IMR-90 (cell line): Measurements from ENCODE around the gene GFI1. TPM values are rescaled to one million over a fixed set of nuclear protein-coding genes. Genes with fewer than 3 reads are reported as not detected.

ENCODE experiments used
- ATAC-seq: fragments of 200-7000 bp; cut with Tn5 transposase; 2 replicates; pipeline ENCODE4 v1.9.1; 2020; ENCODE audit warnings: low read depth, mild to moderate bottlenecking, moderate library complexity
- BruUV-seq: library from RNA; stranded (reverse); fragments of 400-500 nt; replicated peaks from 2 replicates; lab custom pipeline; 2021; lab: Mats Ljungman, UMichigan
- CTCF ChIA-PET: fragments of 300-600 bp; formaldehyde crosslinking; extraction: SDS; loops from one replicate; lab custom pipeline; 2021; ENCODE audit warnings: antibody characterized with exemption; lab: Yijun Ruan, JAX
- POLR2A ChIA-PET: fragments of 300-600 bp; sonication (Branson Sonifier 250); formaldehyde crosslinking; loops from one replicate; lab custom pipeline; 2022; ENCODE audit warnings: antibody characterized with exemption; ENCODE audit not compliant: unreplicated experiment; lab: Charles Lee
- DNase-seq: peaks from one replicate; pipeline ENCODE4 v3.0.0; 2013
- H2AFZ ChIP-seq: replicated peaks from 2 replicates; pipeline ENCODE3; 2013; ENCODE audit warnings: low read length, mild to moderate bottlenecking; ENCODE audit not compliant: poor library complexity
- H2AK5ac ChIP-seq: 2 replicates; pipeline ENCODE4 v1.6.1; 2013; ENCODE audit warnings: low read depth, low read length, inconsistent platforms
- H2AK9ac ChIP-seq: replicated peaks from 2 replicates; pipeline ENCODE3; 2013; ENCODE audit warnings: mild to moderate bottlenecking, low read depth, low read length, moderate library complexity; ENCODE audit not compliant: poor library complexity
- H2BK120ac ChIP-seq: 2 replicates; pipeline ENCODE4 v1.6.1; 2013; ENCODE audit warnings: low read depth, low read length, inconsistent platforms
- H2BK15ac ChIP-seq: 3 replicates; pipeline ENCODE4 v1.6.1; 2013; ENCODE audit warnings: low read depth, low read length, inconsistent platforms
- H2BK20ac ChIP-seq: 2 replicates; pipeline ENCODE4 v1.6.1; 2013; ENCODE audit warnings: low read depth, mild to moderate bottlenecking, inconsistent platforms, low read length, moderate library complexity
- H2BK5ac ChIP-seq: 2 replicates; pipeline ENCODE4 v1.6.1; 2013; ENCODE audit warnings: mild to moderate bottlenecking, low read depth, low read length, inconsistent platforms; ENCODE audit not compliant: poor library complexity, severe bottlenecking
- H3K14ac ChIP-seq: replicated peaks from 2 replicates; pipeline ENCODE4 v1.6.1; 2013; ENCODE audit warnings: low read depth, low read length, inconsistent platforms
- H3K18ac ChIP-seq: 2 replicates; pipeline ENCODE4 v1.6.1; 2013; ENCODE audit warnings: low read depth, low read length, control low read depth
- H3K23ac ChIP-seq: 2 replicates; pipeline ENCODE4 v1.6.1; 2013; ENCODE audit warnings: low read depth, low read length, inconsistent platforms
- H3K27ac ChIP-seq: 2 replicates; pipeline ENCODE4 v1.5.1; 2013; ENCODE audit warnings: mild to moderate bottlenecking, control low read depth, low read length; ENCODE audit not compliant: insufficient read depth
- H3K27me3 ChIP-seq: 2 replicates; pipeline ENCODE4 v1.6.1; 2013; ENCODE audit warnings: low read length; ENCODE audit not compliant: control insufficient read depth, insufficient read depth
- H3K36me3 ChIP-seq: 2 replicates; pipeline ENCODE4 v1.6.1; 2013; ENCODE audit warnings: low read length, mixed read lengths; ENCODE audit not compliant: control insufficient read depth, insufficient read depth
- H3K4ac ChIP-seq: 2 replicates; pipeline ENCODE4 v1.6.1; 2013; ENCODE audit warnings: low read depth, low read length, inconsistent platforms
- H3K4me1 ChIP-seq: 2 replicates; pipeline ENCODE4 v1.6.1; 2013; ENCODE audit warnings: low read length, mixed read lengths; ENCODE audit not compliant: control insufficient read depth, insufficient read depth
- H3K4me2 ChIP-seq: 2 replicates; pipeline ENCODE4 v1.6.1; 2013; ENCODE audit warnings: low read depth, mild to moderate bottlenecking, control low read depth, low read length, moderate library complexity
- H3K4me3 ChIP-seq: 2 replicates; pipeline ENCODE4 v1.5.1; 2013; ENCODE audit warnings: low read depth, mild to moderate bottlenecking, control low read depth, low read length, moderate library complexity; ENCODE audit not compliant: insufficient read depth
- H3K56ac ChIP-seq: 2 replicates; pipeline ENCODE4 v1.6.1; 2013; ENCODE audit warnings: low read length, inconsistent platforms; ENCODE audit not compliant: insufficient read depth; ENCODE audit errors: extremely low read depth
- H3K79me1 ChIP-seq, 2 experiments: 2 replicates each; pipeline ENCODE4 v1.6.1; 2013; ENCODE audit warnings: low read length in 2 of 2, inconsistent platforms in 1 of 2, low read depth in 1 of 2
- H3K9ac ChIP-seq: 2 replicates; pipeline ENCODE4 v1.6.1; 2013; ENCODE audit warnings: low read depth, low read length, control low read depth
- H3K9me1 ChIP-seq: 2 replicates; pipeline ENCODE4 v1.6.1; 2013; ENCODE audit warnings: low read length, inconsistent platforms; ENCODE audit not compliant: insufficient read depth
- H3K9me3 ChIP-seq: 2 replicates; pipeline ENCODE4 v1.6.1; 2013; ENCODE audit warnings: low read length; ENCODE audit not compliant: control insufficient read depth, insufficient read depth
- H4K20me1 ChIP-seq: 2 replicates; pipeline ENCODE4 v1.6.1; 2013; ENCODE audit warnings: low read length, inconsistent platforms; ENCODE audit not compliant: insufficient read depth
- H4K5ac ChIP-seq: 2 replicates; pipeline ENCODE4 v1.6.1; 2013; ENCODE audit warnings: mild to moderate bottlenecking, low read depth, low read length, control low read depth
- H4K8ac ChIP-seq, 2 experiments: 2 replicates each; pipeline ENCODE4 v1.6.1; 2013; ENCODE audit warnings: low read depth in 2 of 2, low read length in 2 of 2, control low read depth in 1 of 2, inconsistent platforms in 1 of 2
- H4K91ac ChIP-seq: 2 replicates; pipeline ENCODE4 v1.6.1; 2013; ENCODE audit warnings: low read depth, low read length, inconsistent platforms; ENCODE audit not compliant: insufficient read depth
- FOS ChIP-seq: fragments of 150-350 bp; IDR thresholded peaks from 2 replicates; pipeline ENCODE4 v1.6.1; 2016; ENCODE audit warnings: low read depth, low read length
- MAFK ChIP-seq: IDR thresholded peaks from 2 replicates; pipeline ENCODE4 v1.6.1; 2012; ENCODE audit warnings: low read depth, low read length, improper control_type of control experiment
- POLR2A ChIP-seq: IDR thresholded peaks from 2 replicates; pipeline ENCODE4 v1.6.1; 2012; ENCODE audit warnings: mild to moderate bottlenecking, low read depth, low read length
- RCOR1 ChIP-seq: IDR thresholded peaks from 2 replicates; pipeline ENCODE4 v1.6.1; 2012; ENCODE audit warnings: mild to moderate bottlenecking, low read length, improper control_type of control experiment; ENCODE audit not compliant: insufficient replicate concordance
- WGBS, 2 experiments: methylation state at CpG; one replicate each; pipeline versions ENCODE4 v1.1.5 to v1.1.7; 2013; ENCODE audit warnings: missing lambda C conversion rate in 2 of 2; ENCODE audit not compliant: insufficient read length in 1 of 2; ENCODE audit errors: extremely low coverage in 2 of 2; 5-methylcytosine and 5-hydroxymethylcytosine counted together
- dilution Hi-C: fragments of 300-500 bp; cut with HindIII; formaldehyde crosslinking; loops from one replicate; pipeline ENCODE4 v1.14.3; 2018; ENCODE audit warnings: low sequenced_read_pairs; ENCODE audit not compliant: unreplicated experiment
- in situ Hi-C: fragments of 300-500 bp; cut with MboI; formaldehyde crosslinking; loops from 3 replicates; pipeline ENCODE4 v1.14.3; 2019; ENCODE audit warnings: low sequenced_read_pairs, inconsistent platforms, mixed read lengths
- intact Hi-C: fragments of 100-400 bp; cut with micrococcal nuclease; formaldehyde crosslinking; loops from 2 replicates; pipeline ENCODE4 v1.10.0; 2022
- polyA plus RNA-seq, 3 experiments: library from polyadenylated mRNA; depleted of rRNA; stranded (reverse); fragments of >200 nt; gene quantifications; 2 replicates each; pipeline ENCODE4 v1.2.3, GENCODE V29; 2012; ENCODE audit warnings: low replicate concordance in 1 of 3
- total RNA-seq: library from RNA; depleted of rRNA; stranded (reverse); fragments of >200 nt; gene quantifications from 2 replicates; pipeline ENCODE4 v1.2.3, GENCODE V29; 2012
- TF ChIP-seq, protein P1 (sequence below): conservative IDR thresholded peaks from 2 replicates; pipeline ENCODE4 v1.5.1; 2012; ENCODE audit warnings: mild to moderate bottlenecking, low read depth, low read length, improper control_type of control experiment
- TF ChIP-seq, protein P2 (sequence below): fragments of 150-350 bp; IDR thresholded peaks from 2 replicates; pipeline ENCODE4 v1.6.1; 2017; ENCODE audit warnings: mild to moderate bottlenecking, antibody characterized with exemption, low read length, low read depth

Gene GFI1
- total and polyA plus RNA-seq, 2 of the 4 experiments (the other 2 are of a cell fraction) = under 0.01 to 0.21 TPM

DNA sequence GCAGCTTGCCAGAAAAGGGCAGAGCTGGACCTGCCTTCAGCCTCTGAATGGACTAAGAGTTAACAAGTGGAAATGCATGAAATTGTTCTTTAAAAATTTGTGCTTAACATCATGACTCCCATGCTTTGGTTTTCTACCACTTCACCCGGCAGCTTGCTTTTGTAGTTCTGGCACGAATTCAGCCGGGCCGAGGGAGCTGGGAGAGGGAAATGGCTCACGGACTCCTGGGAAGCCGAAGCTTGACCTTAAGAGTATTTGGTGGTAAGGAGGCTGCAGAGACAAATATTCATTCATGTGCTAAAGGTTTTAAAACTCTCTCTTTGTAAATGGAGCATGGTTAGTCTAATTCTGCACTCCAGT is 17.2 kb upstream of the GFI1 start:
- in situ Hi-C loops = no loop called here
- no peak overlapping the region for H3K14ac ChIP-seq

More for the DNA sequence above, 17.2 kb upstream of the GFI1 start:
- H3K9me1 ChIP-seq = 0 out of 2 replicates have a peak, but pooled peaks cover 9% of the 10 kb centered on the region
- intact Hi-C loops = no loop called here
- H3K9ac ChIP-seq = no peak overlapping the region
- no peak overlapping the region for H2BK120ac ChIP-seq
- no peaks in the 10 kb centered on the region for H3K4me1 ChIP-seq
- no peak overlapping the region for H4K5ac ChIP-seq
- no peak overlapping the region for H2BK15ac ChIP-seq
- no peaks in the 10 kb centered on the region for H3K36me3 ChIP-seq
- H2AFZ ChIP-seq = no peak overlapping the region
- no peak overlapping the region for H3K23ac ChIP-seq
- no peak overlapping the region for H2BK20ac ChIP-seq
- H3K56ac ChIP-seq = no peak overlapping the region
- dilution Hi-C loops = no loop called here
- no peak overlapping the region for H3K4ac ChIP-seq
- H4K8ac ChIP-seq = no peak overlapping the region
- H3K18ac ChIP-seq = no peak overlapping the region
- no peak overlapping the region for H3K4me2 ChIP-seq
- ATAC-seq = no peak
- H2AK9ac ChIP-seq = no peak overlapping the region
- POLR2A ChIA-PET = no interaction called here
- H3K27me3 ChIP-seq = no peaks in the 10 kb centered on the region
- no peaks in the 10 kb centered on the region for H4K20me1 ChIP-seq
- H3K27ac ChIP-seq = no peak overlapping the region
- no peak overlapping the region for H2BK5ac ChIP-seq
- no peak overlapping the region for H3K4me3 ChIP-seq
- no CpG with 5 or more reads among the region's 6 CpGs for WGBS, 2 experiments
- DNase-seq = no peak
- no TSS peak for BruUV-seq
- no peaks in the 10 kb centered on the region for H3K9me3 ChIP-seq
- no peak overlapping the region for H2AK5ac ChIP-seq
- TF ChIP-seq RCOR1 (no peak), MAFK (no peak), POLR2A (no peak), FOS (no peak)
- TF ChIP-seq, protein P1, sequence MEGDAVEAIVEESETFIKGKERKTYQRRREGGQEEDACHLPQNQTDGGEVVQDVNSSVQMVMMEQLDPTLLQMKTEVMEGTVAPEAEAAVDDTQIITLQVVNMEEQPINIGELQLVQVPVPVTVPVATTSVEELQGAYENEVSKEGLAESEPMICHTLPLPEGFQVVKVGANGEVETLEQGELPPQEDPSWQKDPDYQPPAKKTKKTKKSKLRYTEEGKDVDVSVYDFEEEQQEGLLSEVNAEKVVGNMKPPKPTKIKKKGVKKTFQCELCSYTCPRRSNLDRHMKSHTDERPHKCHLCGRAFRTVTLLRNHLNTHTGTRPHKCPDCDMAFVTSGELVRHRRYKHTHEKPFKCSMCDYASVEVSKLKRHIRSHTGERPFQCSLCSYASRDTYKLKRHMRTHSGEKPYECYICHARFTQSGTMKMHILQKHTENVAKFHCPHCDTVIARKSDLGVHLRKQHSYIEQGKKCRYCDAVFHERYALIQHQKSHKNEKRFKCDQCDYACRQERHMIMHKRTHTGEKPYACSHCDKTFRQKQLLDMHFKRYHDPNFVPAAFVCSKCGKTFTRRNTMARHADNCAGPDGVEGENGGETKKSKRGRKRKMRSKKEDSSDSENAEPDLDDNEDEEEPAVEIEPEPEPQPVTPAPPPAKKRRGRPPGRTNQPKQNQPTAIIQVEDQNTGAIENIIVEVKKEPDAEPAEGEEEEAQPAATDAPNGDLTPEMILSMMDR = no peak
- TF ChIP-seq, protein P2, sequence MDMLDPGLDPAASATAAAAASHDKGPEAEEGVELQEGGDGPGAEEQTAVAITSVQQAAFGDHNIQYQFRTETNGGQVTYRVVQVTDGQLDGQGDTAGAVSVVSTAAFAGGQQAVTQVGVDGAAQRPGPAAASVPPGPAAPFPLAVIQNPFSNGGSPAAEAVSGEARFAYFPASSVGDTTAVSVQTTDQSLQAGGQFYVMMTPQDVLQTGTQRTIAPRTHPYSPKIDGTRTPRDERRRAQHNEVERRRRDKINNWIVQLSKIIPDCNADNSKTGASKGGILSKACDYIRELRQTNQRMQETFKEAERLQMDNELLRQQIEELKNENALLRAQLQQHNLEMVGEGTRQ = no peak
- no peaks in the 10 kb centered on the region for H3K79me1 ChIP-seq
- no peak overlapping the region for H4K91ac ChIP-seq
- CTCF ChIA-PET = interaction anchor here (1.0 kb wide), 1 partner anchor 10 kb away, joined by 3 read pairs; no protein-coding TSS in a partner anchor
